ENCODE results near the gene TBPL1. TPM values are rescaled to one million over a fixed set of nuclear protein-coding genes. Genes with fewer than 3 reads are reported as not detected.
A peak's percentile ranks its signal among the peaks of the same experiment; 100 is the strongest.

The TBPL1 gene
- total RNA-seq, 4 donors from 2014 or later, result 10.1 to 18.6 (median 12.3) TPM

GRCh38 chr6:133939778-133940667 is 13.0 kb upstream of the TBPL1 start:
- ATAC-seq (ENCODE audit: low FRiP score) (no peak), DNase-seq (ENCODE audit: low spot score) (no peak)
- no peak for TF ChIP-seq CTCF (IDR thresholded peaks at IDR 0.05)

- no peak for TF ChIP-seq CTCF (IDR thresholded peaks at IDR 0.05)
- DNase-seq (ENCODE audit: low spot score) (no peak), ATAC-seq (ENCODE audit: low FRiP score) (no peak)
Measured at GRCh38 chr6:133945158-133945557, 7.9 kb upstream of the TBPL1 start.

GRCh38 chr6:133947302-133947900 is 5.6 kb upstream of the TBPL1 start:
- TF ChIP-seq CTCF (IDR thresholded peaks at IDR 0.05), result no peak
- ATAC-seq (ENCODE audit: low FRiP score) (no peak), DNase-seq (ENCODE audit: low spot score) (no peak)

- no peak for TF ChIP-seq CTCF (IDR thresholded peaks at IDR 0.05)
- DNase-seq (ENCODE audit: low spot score) (no peak), ATAC-seq (ENCODE audit: low FRiP score) (no peak)
Measured at GRCh38 chr6:133948472-133948871, 4.6 kb upstream of the TBPL1 start.

- TF ChIP-seq CTCF (IDR thresholded peaks at IDR 0.05), result no peak
- ATAC-seq (ENCODE audit: low FRiP score) (no peak), DNase-seq (ENCODE audit: low spot score) (no peak)
Measured at GRCh38 chr6:133951227-133951626, 1.8 kb upstream of the TBPL1 start.

GRCh38 chr6:133951881-133952814 is 876 bp upstream of the TBPL1 start:
- DNase-seq (ENCODE audit: low spot score) (peak; percentile 37), ATAC-seq (ENCODE audit: low FRiP score) (peak; percentile 57)

More at GRCh38 chr6:133951881-133952814, 876 bp upstream of the TBPL1 start:
- TF ChIP-seq CTCF (IDR thresholded peaks at IDR 0.05), result no peak
